Measurements from ENCODE around the gene GOLGA6A.
"Not testable (repeated sequence)": the region's sequence is repeated elsewhere in the genome, so short reads cannot be mapped to it uniquely, and the experiment has no call there.

The GOLGA6A gene

GRCh38 chr15:74075781-74076180, 6.6 kb downstream of the GOLGA6A start:
- H3K4me3 ChIP-seq (ENCODE audit: low read length); DNase-seq (ENCODE audit: low read depth): not testable (repeated sequence)

DNA sequence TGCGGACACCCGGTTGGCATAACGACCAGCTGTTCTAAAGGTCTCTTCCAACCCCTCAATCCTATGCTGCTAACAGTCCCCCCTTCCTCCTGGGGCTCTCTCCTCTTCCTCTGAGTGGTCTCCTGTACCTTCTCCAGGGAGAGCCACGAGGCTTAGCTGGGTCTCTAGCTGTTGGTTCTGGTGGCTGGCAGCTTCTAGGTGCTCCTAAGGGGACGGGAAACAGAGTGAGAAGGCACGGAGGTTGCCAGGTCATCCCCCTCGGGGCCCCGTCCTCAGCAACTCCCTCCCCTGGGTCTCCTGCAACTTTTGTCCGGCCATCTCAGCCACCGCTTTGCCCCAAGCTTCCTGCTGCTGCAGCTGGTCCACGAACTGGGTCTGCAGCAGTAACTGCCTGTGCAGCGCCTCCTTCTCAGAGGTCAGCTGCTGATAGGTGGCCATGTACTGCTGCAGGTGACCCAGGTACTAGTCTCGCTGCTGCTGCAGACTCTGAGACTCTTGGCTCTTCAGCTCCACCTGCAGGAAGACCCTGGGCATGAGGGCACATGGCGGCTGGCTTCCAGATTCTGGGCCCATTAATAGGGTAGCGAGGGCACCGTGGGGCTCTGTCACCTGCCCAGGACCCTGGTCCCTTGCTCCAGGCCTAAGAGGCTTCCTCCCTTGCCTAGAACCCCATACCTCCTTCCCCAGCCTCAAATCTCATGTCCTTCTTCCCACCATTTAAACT, 9.6 kb downstream of the GOLGA6A start:
- not testable (repeated sequence) for H3K4me3 ChIP-seq (ENCODE audit: low read length); DNase-seq (ENCODE audit: low read depth)
- TF ChIP-seq, protein P1, sequence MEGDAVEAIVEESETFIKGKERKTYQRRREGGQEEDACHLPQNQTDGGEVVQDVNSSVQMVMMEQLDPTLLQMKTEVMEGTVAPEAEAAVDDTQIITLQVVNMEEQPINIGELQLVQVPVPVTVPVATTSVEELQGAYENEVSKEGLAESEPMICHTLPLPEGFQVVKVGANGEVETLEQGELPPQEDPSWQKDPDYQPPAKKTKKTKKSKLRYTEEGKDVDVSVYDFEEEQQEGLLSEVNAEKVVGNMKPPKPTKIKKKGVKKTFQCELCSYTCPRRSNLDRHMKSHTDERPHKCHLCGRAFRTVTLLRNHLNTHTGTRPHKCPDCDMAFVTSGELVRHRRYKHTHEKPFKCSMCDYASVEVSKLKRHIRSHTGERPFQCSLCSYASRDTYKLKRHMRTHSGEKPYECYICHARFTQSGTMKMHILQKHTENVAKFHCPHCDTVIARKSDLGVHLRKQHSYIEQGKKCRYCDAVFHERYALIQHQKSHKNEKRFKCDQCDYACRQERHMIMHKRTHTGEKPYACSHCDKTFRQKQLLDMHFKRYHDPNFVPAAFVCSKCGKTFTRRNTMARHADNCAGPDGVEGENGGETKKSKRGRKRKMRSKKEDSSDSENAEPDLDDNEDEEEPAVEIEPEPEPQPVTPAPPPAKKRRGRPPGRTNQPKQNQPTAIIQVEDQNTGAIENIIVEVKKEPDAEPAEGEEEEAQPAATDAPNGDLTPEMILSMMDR (IDR thresholded peaks at IDR 0.05; ENCODE audit: insufficient read depth, low read depth, low read length, missing control alignments): peak; percentile 6

DNA sequence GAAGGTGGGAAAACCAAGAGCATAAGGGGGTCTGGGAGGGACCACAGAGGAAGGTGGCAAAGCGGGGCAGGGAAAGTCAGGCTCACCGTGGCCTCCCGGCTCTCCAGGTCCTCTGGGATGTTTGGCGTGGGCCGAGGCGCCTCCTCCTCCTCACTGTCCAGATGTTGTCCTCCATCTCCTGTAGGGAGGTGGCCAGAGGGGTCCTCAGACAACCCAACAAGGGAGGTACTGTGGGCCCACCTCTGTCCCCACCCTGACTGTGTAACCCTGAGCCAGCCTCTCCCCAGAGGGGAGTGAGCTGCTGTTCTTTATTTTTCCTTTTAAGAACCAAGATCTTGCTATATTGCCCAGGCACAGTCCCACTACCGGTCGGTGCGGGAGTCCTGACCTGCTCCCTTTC, 10.2 kb downstream of the GOLGA6A start:
- not testable (repeated sequence) for H3K4me3 ChIP-seq (ENCODE audit: low read length); DNase-seq (ENCODE audit: low read depth)

DNA sequence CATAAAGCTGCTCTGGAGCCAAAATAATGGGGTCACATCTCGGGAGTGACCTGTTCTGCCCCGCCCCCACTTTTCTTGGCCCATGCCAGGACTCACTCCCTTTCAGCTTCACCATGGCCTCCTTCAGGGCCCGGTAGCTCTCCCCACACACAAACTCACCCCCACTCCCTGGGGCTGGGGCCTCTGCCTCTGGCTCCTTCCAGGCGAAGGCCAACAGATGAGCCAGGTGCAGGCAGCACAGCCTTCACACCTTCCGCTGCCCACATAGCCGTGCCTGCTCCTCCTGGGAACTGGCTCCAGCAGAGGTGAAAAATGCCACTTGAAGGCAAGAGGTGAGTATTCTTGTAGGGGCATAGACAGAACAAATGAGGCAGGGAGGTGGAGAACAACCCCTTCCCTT, 10.7 kb downstream of the GOLGA6A start:
- not testable (repeated sequence) for DNase-seq (ENCODE audit: low read depth); H3K4me3 ChIP-seq (ENCODE audit: low read length)

DNA sequence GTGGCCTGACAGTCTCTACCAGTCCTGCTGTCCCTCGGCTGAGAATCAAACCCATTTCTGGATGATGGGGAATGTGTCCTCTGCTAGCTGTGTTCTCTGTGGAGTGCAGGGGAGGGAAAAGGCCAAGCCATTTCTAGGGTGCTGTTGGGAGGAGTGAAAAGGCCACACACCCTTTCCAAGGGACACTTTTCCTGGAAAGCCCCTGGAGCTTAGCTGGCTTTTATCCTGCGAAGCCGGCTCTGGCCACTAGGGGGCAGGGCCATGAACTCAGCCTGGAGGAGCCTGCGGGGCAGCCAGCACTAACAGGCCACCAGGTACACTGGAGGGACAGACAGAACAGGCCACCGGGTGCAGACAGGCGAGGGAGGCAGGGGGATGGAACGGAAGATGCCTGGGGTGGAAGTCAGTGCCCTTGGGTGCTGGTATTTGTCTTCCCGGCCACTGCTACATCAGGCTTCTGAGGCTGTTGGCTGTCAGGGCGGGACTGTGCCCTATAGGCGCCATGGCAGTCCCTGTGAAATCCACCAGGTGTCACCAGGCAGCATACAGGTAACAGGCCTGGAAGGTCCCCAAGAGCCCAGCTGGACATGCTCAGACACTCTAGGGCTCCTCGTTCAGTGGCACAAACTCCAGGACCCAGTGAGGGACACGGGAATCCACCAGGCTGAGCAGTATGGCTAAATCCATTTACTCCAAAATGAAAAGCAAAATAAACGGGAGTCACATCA, 16.5 kb downstream of the GOLGA6A start:
- DNase-seq (ENCODE audit: low read depth); H3K4me3 ChIP-seq (ENCODE audit: low read length): not testable (repeated sequence)
- TF ChIP-seq, protein P1 (IDR thresholded peaks at IDR 0.05; ENCODE audit: insufficient read depth, low read depth, low read length, missing control alignments): peak; percentile 31

DNA sequence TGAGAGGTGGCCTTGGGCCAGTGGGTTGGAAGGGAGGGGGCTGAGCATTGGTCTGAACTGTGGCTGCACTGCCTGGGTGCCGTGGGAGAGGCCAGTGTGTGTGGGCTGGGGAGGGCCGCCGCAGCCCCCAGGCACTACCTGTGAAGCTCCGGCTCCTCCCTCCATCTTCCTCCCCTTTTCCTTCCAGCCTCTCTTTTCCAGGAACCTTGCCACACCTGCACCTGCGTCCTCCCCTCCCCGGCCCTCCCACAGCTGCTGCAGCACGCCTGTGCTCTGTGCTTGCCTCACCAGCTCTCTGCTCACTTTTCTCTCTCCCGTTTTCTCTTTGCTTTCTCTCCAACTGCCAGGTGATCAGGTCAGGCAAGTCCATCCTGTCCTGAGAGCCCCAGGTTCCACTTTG, 17.5 kb downstream of the GOLGA6A start:
- not testable (repeated sequence) for H3K4me3 ChIP-seq (ENCODE audit: low read length); DNase-seq (ENCODE audit: low read depth)

DNA sequence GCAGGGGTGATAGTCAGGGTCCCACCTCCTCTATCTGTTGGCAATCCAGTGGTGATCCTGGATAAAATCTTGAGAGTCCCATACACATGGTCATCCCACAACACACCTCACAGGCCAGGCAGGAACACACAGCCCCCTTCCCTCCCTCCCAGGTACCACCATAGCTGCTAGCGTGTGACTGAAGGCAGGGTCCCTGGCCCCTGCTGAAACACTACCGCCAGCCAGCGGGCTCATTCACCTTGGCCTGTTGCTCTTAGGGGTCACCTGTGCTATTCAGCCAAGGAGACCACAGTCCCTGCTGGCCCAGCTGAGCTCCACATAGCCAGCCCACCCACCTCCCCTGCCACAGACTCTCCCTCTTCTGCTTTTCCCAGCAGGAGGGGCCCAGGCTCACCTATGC, 18.2 kb downstream of the GOLGA6A start:
- H3K4me3 ChIP-seq (ENCODE audit: low read length); DNase-seq (ENCODE audit: low read depth): not testable (repeated sequence)

- not testable (repeated sequence) for DNase-seq (ENCODE audit: low read depth); H3K4me3 ChIP-seq (ENCODE audit: low read length)
These were observed 18.8 kb downstream of the GOLGA6A start for GRCh38 chr15:74063425-74064146.

GRCh38 chr15:74062671-74063070, 19.7 kb downstream of the GOLGA6A start:
- TF ChIP-seq, protein P1 (IDR thresholded peaks at IDR 0.05; ENCODE audit: insufficient read depth, low read depth, low read length, missing control alignments): no peak
- no peak for DNase-seq (ENCODE audit: low read depth)
- H3K4me3 ChIP-seq (ENCODE audit: low read length): no peak overlapping the region

DNA sequence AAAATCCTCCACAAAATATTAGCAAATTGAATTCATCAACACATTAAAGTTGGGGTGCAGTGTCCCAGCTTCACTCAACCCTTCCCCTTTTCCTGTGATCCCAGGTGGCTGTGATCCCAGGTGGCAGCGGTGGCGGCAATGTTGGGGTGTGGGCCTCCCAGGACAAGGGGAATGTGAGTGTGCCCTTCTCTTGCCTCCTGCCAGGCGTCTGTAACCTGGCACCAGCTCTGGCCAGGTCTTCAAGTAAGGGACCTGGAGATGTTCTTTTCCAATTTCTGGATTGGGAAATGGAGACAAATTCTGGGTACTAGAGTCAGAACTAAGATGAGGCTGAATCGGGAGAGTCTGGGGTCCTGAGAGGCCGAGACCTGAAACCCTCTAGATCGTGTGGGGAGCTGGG, 20.1 kb downstream of the GOLGA6A start:
- TF ChIP-seq, protein P1 (IDR thresholded peaks at IDR 0.05; ENCODE audit: insufficient read depth, low read depth, low read length, missing control alignments): no peak
- H3K4me3 ChIP-seq (ENCODE audit: low read length): no peak overlapping the region
- DNase-seq (ENCODE audit: low read depth): no peak
